GM21723 (cell line): ENCODE results near the gene TMC2.

Experiments
- ATAC-seq: cut with Tn5 transposase; IDR thresholded peaks from one replicate; pipeline ENCODE4 v1.9.1; 2021; ENCODE audit warnings: mild to moderate bottlenecking, moderate library complexity; ENCODE audit not compliant: unreplicated experiment

Gene TMC2

DNA sequence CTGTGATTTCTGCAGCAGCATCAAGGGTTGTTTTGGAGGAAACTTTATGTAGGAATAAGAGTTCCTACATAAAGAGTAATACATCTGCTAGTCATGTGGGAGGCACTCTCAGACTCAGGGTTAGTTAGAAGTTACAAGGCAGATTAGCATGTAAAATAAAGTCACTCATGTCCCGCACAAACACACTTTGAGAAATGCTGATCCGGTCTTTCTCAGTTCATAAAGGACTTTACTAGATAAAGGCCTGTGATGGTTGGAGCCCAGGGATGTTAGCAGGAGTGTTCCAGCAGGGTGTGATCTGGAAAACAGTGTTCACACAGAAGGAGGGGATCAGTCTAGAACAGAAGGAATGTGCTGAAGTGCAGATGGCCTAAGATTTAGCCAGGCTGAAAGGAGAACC is 83.0 kb downstream of the TMC2 start:
- no peak for ATAC-seq

DNA sequence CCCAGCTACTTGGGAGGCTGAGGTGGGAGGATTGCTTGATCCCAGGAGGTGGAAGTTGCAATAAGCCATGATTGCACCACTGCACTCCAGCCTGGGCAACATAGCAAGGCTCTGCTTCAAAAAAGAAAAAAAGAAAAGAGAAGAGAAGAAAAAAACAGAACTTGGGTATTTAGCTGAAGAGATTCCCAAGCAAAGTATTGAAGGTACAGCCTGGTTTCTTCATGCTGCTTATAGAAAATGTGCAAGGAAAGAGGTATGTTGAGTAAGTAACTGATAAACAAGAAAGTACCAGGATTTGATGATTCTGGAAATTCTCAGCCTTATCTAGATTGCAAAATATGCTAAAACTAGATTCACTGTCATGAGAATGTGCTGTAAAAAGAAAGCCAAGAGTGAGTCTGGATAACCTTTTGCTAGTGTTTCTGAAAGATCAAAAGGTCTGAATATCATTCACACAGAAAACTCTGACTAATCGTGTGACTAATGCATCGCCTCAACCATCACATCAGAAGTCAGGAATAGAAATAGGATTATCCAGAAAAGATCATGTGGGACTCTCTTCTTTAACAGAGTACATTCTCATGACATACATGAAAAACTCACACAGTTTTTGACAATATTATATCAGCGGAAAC is 83.7 kb downstream of the TMC2 start:
- ATAC-seq, result no peak

DNA sequence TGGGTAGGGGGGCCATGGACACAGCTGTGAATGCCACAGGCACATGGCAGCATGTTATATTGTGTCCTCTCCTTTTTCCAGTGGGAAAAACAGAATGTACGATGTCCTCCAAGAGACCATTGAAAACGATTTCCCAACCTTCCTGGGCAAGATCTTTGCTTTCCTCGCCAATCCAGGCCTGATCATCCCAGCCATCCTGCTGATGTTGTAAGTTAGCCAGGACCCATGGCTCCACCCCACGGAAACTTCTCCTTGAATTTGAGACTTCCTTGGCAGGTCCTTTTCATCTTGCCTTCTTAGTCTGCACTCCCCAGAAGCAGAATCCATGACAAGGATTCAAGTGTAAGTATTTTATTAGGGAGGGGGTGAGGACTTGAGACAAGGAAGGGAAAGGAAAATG is 87.8 kb downstream of the TMC2 start:
- no peak for ATAC-seq

DNA sequence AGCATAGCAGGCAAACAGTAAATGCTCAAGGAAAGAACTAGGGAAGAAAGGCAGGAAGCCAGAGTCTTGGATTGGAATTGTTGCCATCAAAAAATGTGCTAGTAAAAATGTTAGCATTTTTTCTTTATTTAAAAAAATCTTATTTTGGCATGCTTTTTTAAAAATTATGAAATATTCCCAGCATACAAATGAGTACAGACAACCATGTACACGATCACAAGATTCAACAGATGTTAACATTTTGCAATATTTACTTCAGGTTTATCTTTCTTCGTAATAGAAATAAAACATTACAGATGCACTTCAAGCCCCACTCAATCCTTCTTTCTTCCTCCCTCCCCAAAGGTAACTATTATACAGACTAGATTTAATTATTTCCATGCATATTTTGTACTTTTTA is 88.7 kb downstream of the TMC2 start:
- no peak for ATAC-seq

DNA sequence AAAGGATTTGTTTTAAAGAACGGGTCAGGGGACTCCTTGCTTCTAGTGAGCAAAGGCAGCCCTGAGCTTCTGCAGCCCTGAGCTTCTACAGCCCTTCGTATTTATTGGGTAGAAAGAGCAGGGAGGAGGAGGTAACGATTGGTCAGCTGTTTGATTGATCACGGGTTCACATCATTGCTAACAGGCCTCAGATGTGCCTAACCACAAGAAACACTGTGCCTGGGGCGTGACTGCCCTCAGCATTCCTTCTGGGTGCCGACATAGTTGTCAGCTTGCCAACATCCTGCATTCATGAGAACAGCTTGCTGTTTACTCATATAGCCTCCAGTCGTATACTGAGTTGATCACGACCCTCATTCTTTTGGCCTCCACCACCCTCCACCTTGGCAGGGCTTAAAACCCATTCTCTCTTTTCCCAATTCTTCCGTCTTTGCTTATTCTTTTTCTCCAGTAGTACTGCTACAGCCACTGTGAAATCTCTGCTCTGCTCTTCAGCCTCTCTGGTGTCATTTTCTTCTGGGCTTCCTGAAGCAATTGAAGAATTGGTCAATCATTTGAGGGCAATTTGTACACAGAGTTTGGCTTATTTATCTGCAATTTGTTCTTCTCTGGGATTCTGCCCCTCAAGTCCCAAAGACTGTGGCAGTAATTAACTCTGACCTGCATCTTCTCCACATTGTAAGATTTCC is 90.6 kb downstream of the TMC2 start:
- no peak for ATAC-seq

DNA sequence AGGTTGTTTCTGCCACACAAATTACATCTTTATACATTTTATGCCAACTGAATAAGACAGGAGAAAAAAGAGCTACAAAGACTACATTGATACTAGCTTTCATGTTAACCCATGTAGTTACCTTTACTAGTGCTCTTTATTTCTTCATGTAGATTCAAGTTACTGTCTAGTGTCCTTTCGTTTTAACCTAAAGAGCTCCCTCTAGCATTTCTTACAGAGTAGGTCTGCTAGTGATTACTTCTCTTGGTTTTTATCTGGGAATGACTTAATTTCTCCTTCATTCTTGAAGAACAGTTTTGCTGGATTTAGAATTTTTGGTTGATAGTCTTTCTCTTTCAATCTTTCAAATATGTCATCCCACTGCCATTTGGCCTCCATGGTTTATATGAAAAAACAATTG is 94.9 kb downstream of the TMC2 start:
- ATAC-seq, result no peak

DNA sequence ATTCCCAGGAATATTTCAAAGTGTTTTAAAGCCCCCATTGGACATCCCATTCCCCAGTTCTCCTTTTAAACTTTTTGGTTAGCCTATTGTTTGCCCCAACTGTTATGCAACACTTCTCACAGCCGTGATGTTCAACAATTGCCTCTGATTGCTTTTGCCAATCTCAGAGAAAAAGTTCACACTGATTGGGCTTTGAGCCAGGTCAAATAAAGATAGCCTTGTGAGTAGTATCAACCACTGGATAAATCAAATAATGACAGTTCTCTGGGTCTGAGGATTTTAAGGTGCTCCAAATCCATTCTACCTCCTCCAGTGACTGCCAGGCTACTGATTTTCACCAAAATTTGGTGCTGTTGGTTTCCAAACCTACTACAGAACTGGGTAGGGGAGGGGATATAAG is 97.0 kb downstream of the TMC2 start:
- no peak for ATAC-seq

DNA sequence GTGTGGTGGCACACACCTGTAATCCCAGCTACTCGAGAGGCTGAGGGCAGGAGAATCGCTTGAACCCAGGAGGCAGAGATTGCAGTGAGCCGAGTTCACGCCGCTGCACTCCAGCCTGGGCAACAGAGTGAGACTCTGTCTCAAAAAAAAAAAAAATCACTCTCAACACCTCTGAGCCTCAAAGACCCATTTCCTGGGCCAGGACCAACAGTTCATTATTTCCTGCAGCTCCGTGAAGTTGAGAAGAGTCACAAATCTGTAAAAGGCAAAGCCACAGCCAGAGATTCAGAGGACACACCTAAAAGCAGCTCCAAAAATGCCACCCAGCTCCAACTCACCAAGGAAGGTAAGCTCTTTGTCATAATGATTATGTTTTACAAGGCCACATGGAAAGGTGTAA is 100.9 kb downstream of the TMC2 start:
- no peak for ATAC-seq

DNA sequence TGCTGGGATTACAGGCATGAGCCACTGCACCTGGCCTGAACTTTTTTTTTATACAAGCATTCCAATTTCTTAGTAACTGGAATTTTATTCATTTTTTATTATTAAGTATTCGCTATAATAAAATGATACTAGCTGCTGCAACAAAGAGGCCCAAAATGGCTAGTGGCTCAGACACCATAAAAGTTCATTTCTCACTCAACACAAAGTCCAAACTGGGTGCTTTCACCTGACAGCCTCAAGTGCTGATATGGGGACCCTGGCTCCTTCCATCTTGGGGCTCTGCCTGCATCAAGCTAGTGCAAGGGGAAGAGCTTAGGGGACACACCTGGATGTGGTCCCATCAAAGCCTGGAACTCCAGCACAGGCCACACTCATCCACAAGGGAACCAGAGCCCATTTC is 103.9 kb downstream of the TMC2 start:
- no peak for ATAC-seq

DNA sequence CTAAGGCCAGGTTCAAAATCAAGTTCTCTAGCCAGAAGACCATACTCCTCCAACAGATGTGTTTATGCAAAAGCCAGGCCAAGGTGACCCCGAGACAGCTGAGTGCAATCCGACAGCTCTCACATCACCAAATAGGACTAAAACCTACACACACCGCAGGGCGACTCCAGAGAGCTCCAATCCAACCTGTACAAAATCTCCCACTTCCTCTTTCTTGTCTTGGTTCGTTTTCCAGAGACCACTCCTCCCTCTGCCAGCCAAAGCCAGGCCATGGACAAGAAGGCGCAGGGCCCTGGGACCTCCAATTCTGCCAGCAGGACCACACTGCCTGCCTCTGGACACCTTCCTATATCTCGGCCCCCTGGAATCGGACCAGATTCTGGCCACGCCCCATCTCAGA is 104.5 kb downstream of the TMC2 start:
- ATAC-seq, result no peak

DNA sequence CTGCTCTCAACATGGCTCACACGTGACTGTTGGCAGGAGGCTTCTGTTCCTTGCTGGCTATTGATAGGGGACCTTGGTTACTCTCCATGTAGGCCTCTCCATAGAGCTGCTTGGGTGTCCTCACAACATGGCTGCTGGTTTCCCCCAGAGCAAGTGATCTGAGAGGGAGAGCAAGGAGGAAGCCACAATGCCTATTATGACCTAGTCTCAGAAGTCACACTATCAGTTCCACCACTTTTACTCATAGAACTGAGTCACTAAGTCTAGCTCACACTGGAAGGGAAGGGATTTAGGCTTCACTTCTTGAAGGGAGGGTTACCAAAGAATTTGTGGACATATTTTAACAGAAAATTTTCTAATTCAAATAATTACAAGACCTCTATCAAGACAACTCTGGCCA is 107.3 kb downstream of the TMC2 start:
- no peak for ATAC-seq

DNA sequence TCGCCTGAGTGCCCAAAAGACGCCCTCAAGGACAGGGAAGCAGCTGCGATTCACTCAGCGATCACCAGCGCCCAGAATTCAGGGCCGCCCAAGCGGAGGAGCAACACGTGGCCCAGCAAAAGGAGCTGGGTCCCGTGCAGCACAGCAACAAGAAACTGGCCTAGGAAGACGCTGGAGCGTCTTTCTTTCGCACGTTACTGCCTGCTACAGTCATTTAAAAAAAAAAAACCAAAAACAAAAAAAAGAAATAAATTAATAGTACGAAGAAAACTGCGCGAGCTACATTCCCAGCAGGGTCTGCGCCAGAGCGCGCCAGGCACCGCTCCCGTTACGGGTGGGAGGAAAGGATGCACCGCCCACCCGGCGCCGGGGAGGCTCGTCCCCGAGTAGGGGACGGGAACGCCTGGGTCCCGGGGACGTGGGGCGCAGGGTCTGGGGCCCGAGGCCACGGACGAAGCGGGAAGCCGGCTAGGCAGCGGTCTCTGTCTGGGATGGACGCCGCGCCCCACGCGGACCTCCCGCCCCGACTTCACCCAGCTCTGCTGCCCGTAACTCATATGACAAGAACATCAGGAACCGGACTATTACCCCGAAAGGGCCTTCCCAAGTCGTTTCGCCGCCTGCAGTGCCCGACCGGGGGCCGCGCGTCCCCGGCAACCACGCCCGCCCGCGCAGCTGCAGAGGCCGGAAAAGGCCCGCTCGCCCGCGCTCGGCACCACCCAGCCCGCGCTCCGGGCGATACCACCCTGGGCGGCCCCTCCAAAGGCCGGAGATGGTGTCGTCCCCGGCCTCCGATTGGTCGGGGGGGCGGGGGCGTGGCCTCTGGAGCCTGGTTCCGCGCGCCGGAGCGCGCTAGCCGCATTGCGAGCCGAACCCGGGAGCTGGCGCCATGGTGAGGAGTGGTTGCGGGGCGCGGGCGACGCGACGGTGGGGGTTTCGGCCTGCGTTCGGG is 115.7 kb downstream of the TMC2 start, which contains the start of gene NOP56:
NOP56 (plus strand) TSS at position 861 of the 952 bp plus-strand sequence; CDS start at position 890, 29 bp downstream.
- ATAC-seq, result peak; percentile 88

DNA sequence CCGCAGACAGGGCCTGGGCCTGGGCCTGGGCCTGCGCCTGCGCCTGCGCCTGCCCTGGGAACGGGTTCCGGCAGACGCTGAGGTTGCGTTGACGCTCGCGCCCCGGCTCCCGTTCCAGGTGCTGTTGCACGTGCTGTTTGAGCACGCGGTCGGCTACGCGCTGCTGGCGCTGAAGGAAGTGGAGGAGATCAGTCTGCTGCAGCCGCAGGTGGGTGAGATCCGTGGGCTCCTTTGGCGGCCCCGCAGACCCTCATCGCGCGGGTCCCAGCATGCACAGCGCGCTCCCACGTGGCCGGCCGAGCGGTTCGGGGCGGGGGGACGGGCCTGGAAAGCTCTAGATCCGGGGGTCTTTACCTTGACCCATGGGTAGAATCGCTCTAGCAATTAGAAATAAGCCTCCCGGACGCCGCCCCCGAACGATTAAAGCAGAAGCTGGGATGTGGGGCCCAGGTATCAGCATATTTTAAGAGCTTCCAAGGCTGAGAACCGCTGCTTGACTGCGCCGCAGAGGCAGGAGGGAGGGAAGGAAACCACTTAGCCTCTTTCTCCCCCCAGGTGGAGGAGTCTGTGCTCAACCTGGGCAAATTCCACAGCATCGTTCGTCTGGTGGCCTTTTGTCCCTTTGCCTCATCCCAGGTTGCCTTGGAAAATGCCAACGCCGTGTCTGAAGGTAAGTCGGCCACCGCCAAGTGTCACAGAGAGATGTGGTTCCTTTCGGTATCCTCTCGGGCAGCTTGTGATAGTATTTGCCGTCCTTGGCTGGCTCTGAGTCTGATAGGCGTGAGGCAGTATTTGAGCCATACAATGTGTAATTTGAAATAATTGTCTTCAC is 116.6 kb downstream of the TMC2 start:
- ATAC-seq, result peak; percentile 53

DNA sequence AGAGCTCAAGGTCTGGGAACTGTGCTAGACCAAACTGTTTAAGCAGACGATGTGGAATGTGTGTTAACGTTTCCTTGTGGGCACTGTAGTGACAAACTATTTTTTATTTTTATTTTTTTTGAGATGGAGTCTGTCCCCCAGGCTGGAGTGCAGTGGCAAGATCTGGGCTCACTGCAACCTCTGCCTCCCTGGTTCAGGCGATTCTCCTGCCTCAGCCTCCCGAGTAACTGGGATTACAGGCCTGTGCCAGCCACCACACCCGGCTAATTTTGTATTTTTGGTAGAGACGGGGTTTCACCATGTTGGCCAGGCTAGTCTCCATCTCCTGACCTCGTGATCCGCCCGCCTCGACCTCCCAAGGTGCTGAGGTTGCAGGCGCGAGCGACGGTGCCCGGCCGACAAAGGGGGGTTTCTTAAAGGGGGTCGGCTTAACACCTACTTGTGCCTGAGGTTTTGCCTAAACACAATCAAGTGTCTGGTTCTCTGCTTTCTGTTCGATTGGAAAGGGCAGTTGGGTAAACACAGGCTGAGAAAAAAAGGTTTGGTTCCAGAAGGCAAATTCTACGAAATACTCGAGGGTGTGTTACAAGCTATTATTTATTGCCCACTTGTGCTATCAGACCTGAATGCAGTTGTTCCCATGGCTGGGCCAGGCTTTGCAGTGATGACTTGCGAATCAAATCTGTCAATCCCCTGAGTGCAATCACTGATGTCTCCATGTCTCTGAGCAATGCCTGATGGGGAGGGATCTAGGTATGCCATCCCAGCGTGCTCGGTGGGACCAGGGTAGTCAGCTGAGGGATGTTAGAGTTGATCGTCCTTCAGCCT is 117.4 kb downstream of the TMC2 start:
- ATAC-seq, result no peak

DNA sequence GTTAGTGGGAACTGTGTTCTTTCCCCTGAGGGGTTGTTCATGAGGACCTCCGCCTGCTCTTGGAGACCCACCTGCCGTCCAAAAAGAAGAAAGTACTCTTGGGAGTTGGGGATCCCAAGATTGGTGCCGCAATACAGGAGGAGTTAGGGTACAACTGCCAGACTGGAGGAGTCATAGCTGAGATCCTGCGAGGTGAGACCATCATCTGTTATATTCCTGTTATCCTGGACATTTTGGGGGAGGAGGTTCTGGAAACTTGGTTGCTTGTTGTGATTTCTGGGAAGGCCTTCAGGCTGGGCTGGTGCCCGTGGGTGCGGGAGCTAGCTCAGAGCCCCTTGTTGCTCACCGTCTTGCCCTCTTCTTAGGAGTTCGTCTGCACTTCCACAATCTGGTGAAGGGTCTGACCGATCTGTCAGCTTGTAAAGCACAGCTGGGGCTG is 118.0 kb downstream of the TMC2 start:
- ATAC-seq, result no peak

DNA sequence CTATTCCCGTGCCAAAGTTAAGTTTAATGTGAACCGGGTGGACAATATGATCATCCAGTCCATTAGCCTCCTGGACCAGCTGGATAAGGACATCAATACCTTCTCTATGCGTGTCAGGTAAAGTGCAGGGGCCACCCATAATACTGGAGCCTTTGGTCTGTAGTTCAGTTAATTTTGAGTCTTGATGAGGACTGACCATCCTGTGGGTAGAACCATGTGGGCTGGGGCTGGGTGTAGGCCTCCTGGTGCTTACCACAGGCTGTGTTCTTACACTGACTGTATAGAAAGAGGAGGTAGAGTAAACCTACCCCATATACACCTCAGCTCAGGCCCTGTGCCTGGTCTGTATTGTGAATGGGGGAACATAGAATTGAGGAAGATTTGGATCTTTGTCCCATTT is 118.5 kb downstream of the TMC2 start:
- ATAC-seq, result no peak

DNA sequence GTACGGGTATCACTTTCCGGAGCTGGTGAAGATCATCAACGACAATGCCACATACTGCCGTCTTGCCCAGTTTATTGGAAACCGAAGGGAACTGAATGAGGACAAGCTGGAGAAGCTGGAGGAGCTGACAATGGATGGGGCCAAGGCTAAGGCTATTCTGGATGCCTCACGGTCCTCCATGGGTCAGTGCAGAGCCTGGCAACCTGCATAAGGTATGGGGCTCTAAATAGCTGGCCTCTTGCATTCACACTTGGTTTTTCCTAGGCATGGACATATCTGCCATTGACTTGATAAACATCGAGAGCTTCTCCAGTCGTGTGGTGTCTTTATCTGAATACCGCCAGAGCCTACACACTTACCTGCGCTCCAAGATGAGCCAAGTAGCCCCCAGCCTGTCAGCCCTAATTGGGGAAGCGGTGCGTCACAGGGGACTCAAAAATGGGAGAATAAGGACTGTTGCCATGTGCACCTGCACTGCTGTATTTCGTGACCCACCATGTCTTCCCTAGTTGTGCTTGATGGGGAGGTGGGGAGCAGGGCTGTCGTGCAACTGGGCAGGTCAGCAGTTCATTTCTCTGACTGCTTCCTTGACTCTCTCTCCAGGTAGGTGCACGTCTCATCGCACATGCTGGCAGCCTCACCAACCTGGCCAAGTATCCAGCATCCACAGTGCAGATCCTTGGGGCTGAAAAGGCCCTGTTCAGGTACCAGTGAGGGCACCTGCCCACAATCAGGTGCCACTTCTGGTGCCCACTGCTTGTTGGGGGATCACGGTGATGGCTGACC is 119.2 kb downstream of the TMC2 start:
- no peak for ATAC-seq

DNA sequence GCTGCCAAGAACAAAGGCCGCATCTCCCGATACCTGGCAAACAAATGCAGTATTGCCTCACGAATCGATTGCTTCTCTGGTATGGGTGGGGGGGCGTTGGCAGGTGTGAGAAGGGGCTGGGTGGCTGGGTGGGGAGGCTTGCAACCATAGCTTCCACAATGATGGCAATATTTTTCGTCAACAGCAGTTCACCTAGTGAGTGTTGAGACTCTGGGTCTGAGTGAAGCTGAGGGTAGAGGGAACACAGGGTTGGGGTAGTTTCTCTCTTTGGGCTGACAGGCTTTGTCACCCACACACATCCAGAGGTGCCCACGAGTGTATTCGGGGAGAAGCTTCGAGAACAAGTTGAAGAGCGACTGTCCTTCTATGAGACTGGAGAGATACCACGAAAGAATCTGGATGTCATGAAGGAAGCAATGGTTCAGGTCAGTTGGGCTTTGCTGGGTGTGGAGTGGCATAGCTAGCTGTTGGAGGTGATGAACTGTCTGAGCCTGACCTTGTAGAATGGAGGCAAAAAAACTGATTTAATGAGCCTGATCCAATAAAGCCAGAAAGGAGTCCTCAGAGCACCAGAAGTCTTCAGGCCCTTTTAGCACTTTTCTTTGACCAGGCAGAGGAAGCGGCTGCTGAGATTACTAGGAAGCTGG is 120.2 kb downstream of the TMC2 start:
- ATAC-seq, result no peak

DNA sequence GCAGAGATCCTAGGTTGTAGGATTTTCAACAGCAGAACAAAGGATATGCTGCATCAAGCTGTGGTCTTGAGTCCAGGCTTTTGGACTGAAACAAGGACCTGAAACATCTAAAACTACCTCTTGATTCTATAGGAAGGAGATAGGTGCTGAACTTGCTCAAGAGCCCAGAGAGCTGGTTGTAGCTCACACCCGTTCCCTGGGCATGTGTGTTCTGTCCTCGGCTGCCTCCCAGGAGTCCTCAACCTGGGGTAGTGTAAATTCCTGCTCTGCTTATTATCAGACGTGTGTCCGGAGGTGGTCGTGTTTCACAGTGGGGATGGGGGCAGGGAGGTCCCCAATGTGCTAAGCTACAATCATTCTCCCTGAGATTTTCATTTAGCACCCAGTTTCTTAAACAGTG is 120.9 kb downstream of the TMC2 start:
- no peak for ATAC-seq
